H1 (cell line): ENCODE measurements around the gene SLAIN2. TPM values are rescaled to one million over a fixed set of nuclear protein-coding genes. Genes with fewer than 3 reads are reported as not detected.

Source experiments
- CTCF ChIA-PET: fragments of 300-600 bp; sonication (Branson Sonifier 250); formaldehyde crosslinking; loops from one replicate; lab custom pipeline; 2021; ENCODE audit not compliant: partially characterized antibody; lab: Charles Lee
- POLR2A ChIA-PET: fragments of 300-600 bp; sonication (Branson Sonifier 250); formaldehyde crosslinking; loops from one replicate; lab custom pipeline; 2021; ENCODE audit warnings: inconsistent platforms; ENCODE audit not compliant: partially characterized antibody; lab: Charles Lee
- DNase-seq, 2 experiments: peaks; one replicate each; pipeline versions ENCODE4 v3.0.0 to v3.0.0-alpha.2; 2010 to 2022; ENCODE audit warnings: low spot score in 2 of 2, low read depth in 1 of 2, mixed read lengths in 1 of 2
- FAIRE-seq: peaks from 2 replicates; lab custom pipeline; 2011; peaks lifted over from hg19 to GRCh38; lab: Jason Lieb, UNC
- H2AFZ ChIP-seq: 2 replicates; pipeline ENCODE4 v1.8.1; 2012; ENCODE audit warnings: low read length, inconsistent platforms
- H2AK5ac ChIP-seq: 2 replicates; pipeline ENCODE4 v1.6.1; 2013; ENCODE audit warnings: low read depth, low read length
- H2BK120ac ChIP-seq: replicated peaks from 2 replicates; pipeline ENCODE3; 2013; ENCODE audit warnings: low read depth, low read length, inconsistent platforms
- H2BK12ac ChIP-seq: 2 replicates; pipeline ENCODE4 v1.6.1; 2013; ENCODE audit warnings: low read depth, low read length
- H2BK15ac ChIP-seq: 2 replicates; pipeline ENCODE4 v1.6.1; 2013; ENCODE audit warnings: low read length
- H2BK20ac ChIP-seq: 2 replicates; pipeline ENCODE4 v1.6.1; 2013; ENCODE audit warnings: low read length
- H2BK5ac ChIP-seq: 2 replicates; pipeline ENCODE4 v1.6.1; 2013; ENCODE audit warnings: low read depth, low read length
- H3K14ac ChIP-seq: 2 replicates; pipeline ENCODE4 v1.6.1; 2013; ENCODE audit warnings: inconsistent platforms; ENCODE audit not compliant: insufficient read length
- H3K18ac ChIP-seq: 2 replicates; pipeline ENCODE4 v1.6.1; 2013; ENCODE audit warnings: low read length; ENCODE audit errors: extremely low read depth
- H3K23ac ChIP-seq: 2 replicates; pipeline ENCODE4 v1.6.1; 2013; ENCODE audit warnings: inconsistent platforms; ENCODE audit not compliant: insufficient read length
- H3K23me2 ChIP-seq: 2 replicates; pipeline ENCODE4 v1.6.1; 2013; ENCODE audit warnings: low read depth, low read length
- H3K27ac ChIP-seq: 2 replicates; pipeline ENCODE4 v1.6.1; 2011; ENCODE audit warnings: low read depth, low read length, inconsistent platforms
- H3K27me3 ChIP-seq, 4 experiments: replicated peaks in 1 of 4; 1 replicate in 1 of 4; 2 replicates in 3 of 4; pipeline versions ENCODE4 v1.6.1 to v1.8.1; 2011 to 2013; ENCODE audit warnings: low read length in 3 of 4, mild to moderate bottlenecking in 3 of 4, inconsistent platforms in 2 of 4, mixed read lengths in 2 of 4, moderate library complexity in 1 of 4; ENCODE audit not compliant: control insufficient read depth in 3 of 4, insufficient read depth in 3 of 4; ENCODE audit errors: extremely low read depth in 1 of 4
- H3K36me3 ChIP-seq, 4 experiments: 2 replicates each; pipeline versions ENCODE4 v1.6.1 to v1.8.1; 2011 to 2013; ENCODE audit warnings: mild to moderate bottlenecking in 4 of 4, low read length in 3 of 4, moderate library complexity in 2 of 4, control low read depth in 1 of 4, inconsistent platforms in 1 of 4; ENCODE audit not compliant: insufficient read depth in 4 of 4, control insufficient read depth in 2 of 4
- H3K4ac ChIP-seq: replicated peaks from 2 replicates; pipeline ENCODE3; 2013; ENCODE audit warnings: low read length, low read depth, mixed read lengths, inconsistent platforms; ENCODE audit not compliant: insufficient read length
- H3K4me1 ChIP-seq, 4 experiments: replicated peaks in 1 of 4; 1 replicate in 1 of 4; 2 replicates in 3 of 4; pipeline versions ENCODE4 v1.6.1 to v1.8.1; 2011 to 2013; ENCODE audit warnings: low read length in 3 of 4, inconsistent platforms in 2 of 4, mixed read lengths in 1 of 4; ENCODE audit not compliant: insufficient read depth in 4 of 4, control insufficient read depth in 3 of 4
- H3K4me2 ChIP-seq, 2 experiments: 2 replicates each; pipeline versions ENCODE4 v1.6.1 to v1.8.1; 2011 to 2013; ENCODE audit warnings: low read depth in 2 of 2, low read length in 2 of 2, control low read depth in 1 of 2, inconsistent platforms in 1 of 2, mild to moderate bottlenecking in 1 of 2; ENCODE audit not compliant: insufficient read depth in 1 of 2
- H3K4me3 ChIP-seq, 4 experiments: fragments of 200-600, 300-600 bp in 1 of 4; sonication (generic), shearing (Covaris generic), sonication (Bioruptor Twin) in 1 of 4; 2 replicates each; pipeline versions ENCODE4 v1.5.1 to v1.8.1; 2011 to 2016; ENCODE audit warnings: low read length in 4 of 4, low read depth in 3 of 4, control low read depth in 2 of 4, inconsistent platforms in 2 of 4, mild to moderate bottlenecking in 2 of 4, mixed read lengths in 1 of 4, moderate library complexity in 1 of 4; ENCODE audit not compliant: insufficient read depth in 2 of 4; ENCODE audit errors: extremely low read depth in 1 of 4
- H3K56ac ChIP-seq: replicated peaks from 2 replicates; pipeline ENCODE3; 2013; ENCODE audit warnings: low read depth, mild to moderate bottlenecking, mixed read lengths, low read length, inconsistent platforms; ENCODE audit not compliant: insufficient read length
- H3K79me1 ChIP-seq: 2 replicates; pipeline ENCODE4 v1.6.1; 2013; ENCODE audit warnings: low read depth, low read length, control low read depth
- H3K79me2 ChIP-seq, 2 experiments: 2 replicates each; pipeline versions ENCODE4 v1.6.1 to v1.8.1; 2012 to 2013; ENCODE audit warnings: low read length in 2 of 2, mild to moderate bottlenecking in 2 of 2, inconsistent platforms in 1 of 2; ENCODE audit not compliant: insufficient read depth in 2 of 2, control insufficient read depth in 1 of 2
- H3K9ac ChIP-seq, 4 experiments: replicated peaks in 1 of 4; 1 replicate in 1 of 4; 2 replicates in 3 of 4; pipeline versions ENCODE4 v1.6.1 to v1.8.1; 2011 to 2013; ENCODE audit warnings: low read depth in 3 of 4, low read length in 3 of 4, control low read depth in 2 of 4, mild to moderate bottlenecking in 2 of 4, moderate library complexity in 2 of 4, inconsistent platforms in 1 of 4; ENCODE audit errors: extremely low read depth in 1 of 4
- H3K9me3 ChIP-seq, 2 experiments: 2 replicates each; pipeline versions ENCODE4 v1.6.1 to v1.8.1; 2012 to 2013; ENCODE audit warnings: mild to moderate bottlenecking in 2 of 2, moderate library complexity in 2 of 2, control low read depth in 1 of 2, inconsistent platforms in 1 of 2, low read depth in 1 of 2, low read length in 1 of 2, mixed read lengths in 1 of 2; ENCODE audit not compliant: insufficient read depth in 2 of 2
- H4K20me1 ChIP-seq, 2 experiments: replicated peaks in 1 of 2; 2 replicates each; pipeline versions ENCODE3 to v1.8.1; 2011 to 2013; ENCODE audit warnings: inconsistent platforms in 2 of 2, low read length in 2 of 2, mild to moderate bottlenecking in 1 of 2; ENCODE audit not compliant: insufficient read depth in 2 of 2, control insufficient read depth in 1 of 2
- H4K5ac ChIP-seq: 2 replicates; pipeline ENCODE4 v1.6.1; 2013; ENCODE audit warnings: low read length, low read depth, mixed read lengths, inconsistent platforms; ENCODE audit not compliant: insufficient read length
- H4K8ac ChIP-seq: 2 replicates; pipeline ENCODE4 v1.8.0; 2013; ENCODE audit warnings: mild to moderate bottlenecking, moderate library complexity, low read length, inconsistent platforms; ENCODE audit not compliant: insufficient read depth; ENCODE audit errors: extremely low read depth
- H4K91ac ChIP-seq: replicated peaks from 2 replicates; pipeline ENCODE3; 2013; ENCODE audit warnings: low read length, mixed read lengths, inconsistent platforms; ENCODE audit not compliant: insufficient read length
- BACH1 ChIP-seq: IDR thresholded peaks from 2 replicates; pipeline ENCODE4 v1.6.1; 2012; ENCODE audit warnings: low read length, improper control_type of control experiment
- CTBP2 ChIP-seq: IDR thresholded peaks from 2 replicates; pipeline ENCODE4 v1.7.0; 2011; ENCODE audit warnings: borderline replicate concordance, mild to moderate bottlenecking, moderate library complexity, mixed read lengths, low read length; ENCODE audit not compliant: insufficient read depth, insufficient read length
- GTF2F1 ChIP-seq: IDR thresholded peaks from 2 replicates; pipeline ENCODE4 v1.6.1; 2012; ENCODE audit warnings: low read depth, low read length, improper control_type of control experiment, borderline replicate concordance
- HDAC6 ChIP-seq: IDR thresholded peaks from one replicate; pipeline ENCODE4 v1.7.1; 2012; ENCODE audit warnings: low read depth, mild to moderate bottlenecking, inconsistent platforms, low read length, moderate library complexity
- RXRA ChIP-seq: IDR thresholded peaks from 2 replicates; pipeline ENCODE4 v1.6.1; 2011; ENCODE audit warnings: low read depth, mild to moderate bottlenecking, low read length, moderate library complexity; ENCODE audit not compliant: insufficient read depth
- SIN3A ChIP-seq, 2 experiments: IDR thresholded peaks in 1 of 2; conservative IDR thresholded peaks in 1 of 2; 2 replicates each; pipeline ENCODE4 v1.6.1; 2011 to 2012; ENCODE audit warnings: low read length in 2 of 2, improper control_type of control experiment in 1 of 2, low read depth in 1 of 2, mild to moderate bottlenecking in 1 of 2
- SIRT6 ChIP-seq: IDR thresholded peaks from one replicate; pipeline ENCODE4 v1.7.1; 2012; ENCODE audit warnings: low read length, inconsistent platforms
- YY1 ChIP-seq: IDR thresholded peaks from 2 replicates; pipeline ENCODE4 v1.6.1; 2011; ENCODE audit warnings: low read depth, mild to moderate bottlenecking, low read length
- WGBS, 2 experiments: shearing (Covaris generic) in 1 of 2; methylation state at CpG; one replicate each; pipeline versions ENCODE4 v1.1.6 to v1.1.7; 2013 to 2015; ENCODE audit warnings: low lambda C conversion rate in 2 of 2, mixed read lengths in 2 of 2, inconsistent platforms in 1 of 2, low coverage in 1 of 2, missing lambda C conversion rate in 1 of 2; ENCODE audit not compliant: insufficient replicate concordance in 2 of 2, insufficient coverage in 1 of 2, insufficient read length in 1 of 2; ENCODE audit errors: extremely low coverage in 1 of 2, missing lambda C conversion rate in 1 of 2; 5-methylcytosine and 5-hydroxymethylcytosine counted together
- polyA plus RNA-seq, 7 experiments: library from polyadenylated mRNA; depleted of rRNA in 3 of 7; stranded (reverse) in 5 of 7; unstranded in 2 of 7; fragments of >200 nt in 5 of 7; fragments of 200-250 nt in 2 of 7; gene quantifications; 1 replicate in 5 of 7; 2 replicates in 1 of 7; 4 replicates in 1 of 7; pipeline versions ENCODE4 v1.2.1 to v1.2.3, GENCODE V29; 2011 to 2013; ENCODE audit warnings: missing spikeins in 2 of 7, mixed read lengths in 2 of 7
- total RNA-seq: library from RNA; stranded (reverse); fragmentation: NEBNext Ultra II Directional; extraction: Animal tissue kit (Norgen Biotek cat#: 25700); gene quantifications from 2 replicates; pipeline ENCODE4 v1.2.1, GENCODE V29; 2021

SLAIN2 gene
- total and polyA plus RNA-seq, 2 of the 8 experiments (the other 6 are each of a cell fraction or from before 2014, with no cell fraction given): 8.2 to 40.0 TPM

- CTCF ChIA-PET: interaction anchor here (0.9 to 1.4 kb wide), 2 partner anchors 10 to 19 kb away, joined by 3 to 4 read pairs; no protein-coding TSS in a partner anchor
- H2BK12ac ChIP-seq: no peak overlapping the region
- H2AK5ac ChIP-seq: no peak overlapping the region
- no peak overlapping the region for H2AFZ ChIP-seq
- H3K36me3 ChIP-seq: no peaks in the 10 kb centered on the region
- POLR2A ChIA-PET: interaction anchor here (0.6 kb wide), 1 partner anchor 35 kb away, joined by 3 read pairs; no protein-coding TSS in a partner anchor
- H4K5ac ChIP-seq: no peak overlapping the region
- H4K20me1 ChIP-seq: no peaks in the 10 kb centered on the region
- DNase-seq (no peak), FAIRE-seq (no peak)
- no peak overlapping the region for H3K4me2 ChIP-seq
- H3K9ac ChIP-seq: no peak overlapping the region
- no peak overlapping the region for H4K91ac ChIP-seq
- no peak overlapping the region for H3K56ac ChIP-seq
- H2BK20ac ChIP-seq: no peak overlapping the region
- no peaks in the 10 kb centered on the region for H3K23me2 ChIP-seq
- no peak overlapping the region for H3K4me3 ChIP-seq
- no peak overlapping the region for H2BK5ac ChIP-seq
- H3K79me2 ChIP-seq: no peaks in the 10 kb centered on the region
- no peak overlapping the region for H3K14ac ChIP-seq
- H3K23ac ChIP-seq: no peak overlapping the region
- H3K4ac ChIP-seq: no peak overlapping the region
- H3K27me3 ChIP-seq: no peaks in the 10 kb centered on the region
- H3K27ac ChIP-seq: no peak overlapping the region
- no peaks in the 10 kb centered on the region for H3K4me1 ChIP-seq
- H2BK120ac ChIP-seq: no peak overlapping the region
- H3K18ac ChIP-seq: no peak overlapping the region
- 95% methylated on average over 2 of the region's 2 CpGs; no CpG with 5 or more reads in 1 of the 2 experiments for WGBS, 2 experiments
- no peaks in the 10 kb centered on the region for H3K9me3 ChIP-seq
- no peaks in the 10 kb centered on the region for H3K79me1 ChIP-seq
- H2BK15ac ChIP-seq: no peak overlapping the region
- H4K8ac ChIP-seq: no peak overlapping the region
- no peak for TF ChIP-seq YY1
- no peak for TF ChIP-seq HDAC6
- no peak for TF ChIP-seq BACH1
- no peak for TF ChIP-seq SIRT6
- TF ChIP-seq GTF2F1: no peak
- no peak for TF ChIP-seq CTBP2
- TF ChIP-seq SIN3A (conservative IDR thresholded peaks at IDR 0.05 in 1 of 2, IDR thresholded peaks at IDR 0.05 in 1 of 2; ENCODE audit: low read depth in 1 of 2, low read length in 2 of 2): no peak
- TF ChIP-seq RXRA: no peak
Measured at GRCh38 chr4:48308901-48309300, 32.4 kb upstream of the SLAIN2 start.
